Measurements from ENCODE around the gene ZYG11B. TPM values are rescaled to one million over a fixed set of nuclear protein-coding genes. Genes with fewer than 3 reads are reported as not detected.
A peak's percentile ranks its signal among the peaks of the same experiment; 100 is the strongest.

Gene ZYG11B
- total and polyA plus RNA-seq, 2 donors (not counting 1 experiment from before 2014, with no cell fraction given) = 3.6 to 22.3 TPM

DNA sequence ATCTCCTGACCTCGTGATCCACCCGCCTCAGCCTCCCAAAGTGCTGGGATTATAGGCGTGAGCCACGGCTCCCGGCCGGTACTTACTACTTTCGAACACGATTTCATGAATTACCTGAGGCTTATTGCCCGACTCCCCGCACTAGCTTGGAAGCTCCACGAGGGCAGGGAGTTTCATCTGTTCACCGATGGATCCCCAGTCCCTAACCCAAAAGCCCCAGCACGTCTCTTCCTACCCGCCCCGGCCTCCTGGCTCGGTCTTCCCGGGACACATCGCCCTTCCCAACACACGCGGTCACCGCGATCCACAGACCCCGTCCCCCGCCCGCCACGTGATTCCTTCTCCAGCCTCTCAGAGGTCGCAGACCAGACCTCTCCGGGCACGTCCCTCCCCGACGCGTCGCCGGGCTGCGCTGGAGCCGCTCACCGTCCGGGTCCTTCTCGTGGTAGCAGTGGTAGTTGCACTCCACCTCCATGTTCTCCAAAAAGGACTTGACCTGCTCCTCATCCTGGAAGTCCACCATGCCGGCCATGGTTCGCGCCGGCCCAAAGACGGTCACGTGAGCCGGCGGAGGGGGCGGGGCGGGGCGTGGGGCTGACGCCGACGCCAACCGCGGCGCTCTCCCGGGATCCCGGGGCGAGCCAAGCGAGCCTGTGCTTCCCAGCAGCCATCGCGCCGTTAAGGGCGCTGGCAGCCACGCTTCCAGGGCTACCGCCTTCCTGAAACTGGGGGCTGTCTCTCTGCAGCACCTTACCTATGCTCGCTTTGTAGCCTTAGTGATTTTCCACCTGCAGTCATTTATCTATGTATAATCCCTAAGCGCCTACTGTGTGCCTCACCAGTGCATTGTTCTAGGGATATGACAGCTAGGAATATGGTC is 28.2 kb upstream of the ZYG11B start, which contains the start of gene COA7:
TSS of gene COA7 (minus strand) at position 553 of the 880 bp plus-strand sequence. CDS start at position 532, 21 bp downstream.
- Histone ChIP-seq H3K27me3 (replicated peaks in 1 of 4; ENCODE audit: control extremely low read depth in 1 of 4, control insufficient read depth in 3 of 4, insufficient read depth in 4 of 4, low read length in 3 of 4) (no peaks in the 10 kb centered on the region), H4K20me1 (ENCODE audit: control insufficient read depth, insufficient read depth, low read length, poor library complexity, severe bottlenecking) (no peaks in the 10 kb centered on the region), H3K79me2 (ENCODE audit: control insufficient read depth, insufficient read depth, low read length) (peaks cover 2% of the 10 kb centered on the region), H3K9ac (ENCODE audit: low read length) (peak within 1 kb of the TSS; percentile 90), H3K27ac (ENCODE audit: low read length in 2 of 2) (peak within 1 kb of the TSS; percentile 62 to 65), H3K4me3 (ENCODE audit: control extremely low read depth in 1 of 5, extremely low read depth in 1 of 5, insufficient read depth in 1 of 5, low read depth in 2 of 5, low read length in 4 of 5) (peak within 1 kb of the TSS; percentile 53 to 89 (median 76)), H2AFZ (ENCODE audit: insufficient read depth, low read depth, low read length, poor library complexity, severe bottlenecking) (peak within 1 kb of the TSS; percentile 93), H3K9me3 (ENCODE audit: control extremely low read depth in 1 of 3, control insufficient read depth in 2 of 3, insufficient read depth in 1 of 3, low read length in 2 of 3) (no peaks in the 10 kb centered on the region), H3K4me2 (replicated peaks; ENCODE audit: low read depth, low read length, poor library complexity, severe bottlenecking) (peak within 1 kb of the TSS; percentile 95), H3K4me1 (ENCODE audit: control insufficient read depth in 2 of 2, insufficient read depth in 2 of 2, low read length in 2 of 2) (peaks cover 4 to 22% of the 10 kb centered on the region in 2 donors), H3K36me3 (replicated peaks in 1 of 2; ENCODE audit: control extremely low read depth in 1 of 2, control insufficient read depth in 1 of 2, extremely low read depth in 1 of 2, insufficient read depth in 2 of 2, low read length in 1 of 2) (no peaks in the 10 kb centered on the region)
- TF ChIP-seq, protein P1, sequence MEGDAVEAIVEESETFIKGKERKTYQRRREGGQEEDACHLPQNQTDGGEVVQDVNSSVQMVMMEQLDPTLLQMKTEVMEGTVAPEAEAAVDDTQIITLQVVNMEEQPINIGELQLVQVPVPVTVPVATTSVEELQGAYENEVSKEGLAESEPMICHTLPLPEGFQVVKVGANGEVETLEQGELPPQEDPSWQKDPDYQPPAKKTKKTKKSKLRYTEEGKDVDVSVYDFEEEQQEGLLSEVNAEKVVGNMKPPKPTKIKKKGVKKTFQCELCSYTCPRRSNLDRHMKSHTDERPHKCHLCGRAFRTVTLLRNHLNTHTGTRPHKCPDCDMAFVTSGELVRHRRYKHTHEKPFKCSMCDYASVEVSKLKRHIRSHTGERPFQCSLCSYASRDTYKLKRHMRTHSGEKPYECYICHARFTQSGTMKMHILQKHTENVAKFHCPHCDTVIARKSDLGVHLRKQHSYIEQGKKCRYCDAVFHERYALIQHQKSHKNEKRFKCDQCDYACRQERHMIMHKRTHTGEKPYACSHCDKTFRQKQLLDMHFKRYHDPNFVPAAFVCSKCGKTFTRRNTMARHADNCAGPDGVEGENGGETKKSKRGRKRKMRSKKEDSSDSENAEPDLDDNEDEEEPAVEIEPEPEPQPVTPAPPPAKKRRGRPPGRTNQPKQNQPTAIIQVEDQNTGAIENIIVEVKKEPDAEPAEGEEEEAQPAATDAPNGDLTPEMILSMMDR (IDR thresholded peaks at IDR 0.05) = no peak
- no peak for TF ChIP-seq EZH2 (IDR thresholded peaks at IDR 0.05; ENCODE audit: borderline replicate concordance, insufficient read depth, low read depth, low read length, poor library complexity, severe bottlenecking)
- intact Hi-C loops (cut with micrococcal nuclease) = loop anchor here (2.0 kb wide), 1 partner anchor 145 kb away; the partner anchor contains the start of gene TUT4
- peak; percentile 79 for DNase-seq
- ChIA-PET POLR2A (interaction anchor here (0.7 kb wide), 1 partner anchor 1153 kb away, joined by 4 read pairs; no protein-coding TSS in a partner anchor), CTCF (interaction anchor here (1.1 to 2.1 kb wide), 3 partner anchors 12 to 642 kb away, joined by 3 to 5 read pairs (median 4); partner anchors contain the start of gene BTF3L4)
- peaks cover 35% of the 10 kb centered on the region for H3K4me1 Mint-ChIP-seq
- no peaks in the 10 kb centered on the region for H3K9me3 Mint-ChIP-seq (ENCODE audit: insufficient read depth)
- WGBS (ENCODE audit: insufficient coverage) = 3% methylated on average over 64 of the region's 68 CpGs
- H3K27me3 Mint-ChIP-seq = no peaks in the 10 kb centered on the region
- H3K4me3 Mint-ChIP-seq = peak within 1 kb of the TSS; percentile 97
- ATAC-seq (ENCODE audit: low read depth) = peak; percentile 35
- H3K27ac Mint-ChIP-seq = peak within 1 kb of the TSS; percentile 87
